GM23338 (cell line): ENCODE measurements around the gene BLM. TPM values are rescaled to one million over a fixed set of nuclear protein-coding genes. Genes with fewer than 3 reads are reported as not detected.

ENCODE experiments used
- ATAC-seq: fragments of 200-7000 bp; cut with Tn5 transposase; 3 replicates; pipeline ENCODE4 v1.9.1; 2020
- DNase-seq: peaks from one replicate; pipeline ENCODE4 v3.0.0-alpha.2; 2015; ENCODE audit warnings: low spot score
- H2AFZ ChIP-seq: fragments of 200-600 bp; sonication (generic); 2 replicates; pipeline ENCODE4 v1.8.0; 2016; ENCODE audit warnings: antibody characterized with exemption, mild to moderate bottlenecking, moderate library complexity
- H3F3A ChIP-seq: fragments of 200-600 bp; sonication (generic); replicated peaks from 2 replicates; pipeline ENCODE4 v1.8.0; 2017; ENCODE audit warnings: antibody characterized with exemption, mixed run types, low read depth
- H3K27ac ChIP-seq: fragments of 200-600 bp; sonication (generic); 2 replicates; pipeline ENCODE4 v1.6.1; 2016; ENCODE audit warnings: low read depth
- H3K27me3 ChIP-seq: fragments of 200-600 bp; sonication (generic); 2 replicates; pipeline ENCODE4 v1.8.0; 2016; ENCODE audit warnings: mild to moderate bottlenecking, mixed run types, moderate library complexity; ENCODE audit not compliant: insufficient read depth
- H3K36me3 ChIP-seq: fragments of 200-600 bp; sonication (generic); 2 replicates; pipeline ENCODE4 v1.8.0; 2016; ENCODE audit warnings: mild to moderate bottlenecking; ENCODE audit not compliant: insufficient read depth
- H3K4me1 ChIP-seq: fragments of 200-600 bp; sonication (generic); 2 replicates; pipeline ENCODE4 v1.8.0; 2016; ENCODE audit warnings: mild to moderate bottlenecking, moderate library complexity; ENCODE audit not compliant: insufficient read depth
- H3K4me2 ChIP-seq: fragments of 200-600 bp; sonication (generic); 2 replicates; pipeline ENCODE4 v1.7.1; 2017; ENCODE audit warnings: mixed run types
- H3K4me3 ChIP-seq: fragments of 200-600 bp; sonication (generic); 2 replicates; pipeline ENCODE4 v1.6.1; 2016; ENCODE audit warnings: mixed run types
- H3K79me2 ChIP-seq: fragments of 200-600 bp; sonication (generic); replicated peaks from 2 replicates; pipeline ENCODE4 v1.8.0; 2017; ENCODE audit warnings: mild to moderate bottlenecking; ENCODE audit not compliant: insufficient read depth
- H3K9me2 ChIP-seq: fragments of 200-600 bp; sonication (generic); 2 replicates; pipeline ENCODE4 v1.8.0; 2017; ENCODE audit not compliant: insufficient read depth
- H4K20me1 ChIP-seq: fragments of 200-600 bp; sonication (generic); replicated peaks from 2 replicates; pipeline ENCODE4 v1.8.0; 2017; ENCODE audit warnings: mild to moderate bottlenecking; ENCODE audit not compliant: insufficient read depth
- H3K27ac Mint-ChIP-seq: 2 replicates; pipeline ENCODE4 v1.8.0; 2020; ENCODE audit warnings: inconsistent platforms, mild to moderate bottlenecking, moderate library complexity, mixed read lengths
- H3K27me3 Mint-ChIP-seq: 3 replicates; pipeline ENCODE4 v1.8.0; 2022; ENCODE audit warnings: low read depth, mild to moderate bottlenecking, moderate library complexity, mixed read lengths, inconsistent platforms; ENCODE audit not compliant: insufficient read depth, poor library complexity
- H3K36me3 Mint-ChIP-seq: 3 replicates; pipeline ENCODE4 v1.8.0; 2021; ENCODE audit warnings: low read depth, mild to moderate bottlenecking, inconsistent platforms, moderate library complexity, mixed read lengths
- H3K4me1 Mint-ChIP-seq: 3 replicates; pipeline ENCODE4 v1.8.0; 2020; ENCODE audit warnings: mild to moderate bottlenecking, inconsistent platforms, mixed read lengths
- H3K4me3 Mint-ChIP-seq: 3 replicates; pipeline ENCODE4 v1.8.0; 2021; ENCODE audit warnings: moderate library complexity, mild to moderate bottlenecking, inconsistent platforms, mixed read lengths
- H3K9me3 Mint-ChIP-seq: 3 replicates; pipeline ENCODE4 v1.8.0; 2020; ENCODE audit warnings: moderate library complexity, mild to moderate bottlenecking, inconsistent platforms, mixed read lengths
- CREB1 ChIP-seq: fragments of 250-450 bp; sonication (Bioruptor Pico); IDR thresholded peaks from 2 replicates; pipeline ENCODE4 v1.5.0; 2020; ENCODE audit warnings: low read depth, mild to moderate bottlenecking, moderate library complexity
- CTCF ChIP-seq, 2 experiments: fragments of 200-600 bp in 1 of 2; sonication (generic) in 1 of 2; conservative IDR thresholded peaks; 2 replicates each; pipeline versions ENCODE4 v1.5.1 to v1.6.1; 2016 to 2017; ENCODE audit warnings: antibody characterized with exemption in 2 of 2, low read depth in 2 of 2, mild to moderate bottlenecking in 2 of 2, moderate library complexity in 1 of 2
- EZH2 ChIP-seq: fragments of 200-600 bp; sonication (generic); IDR thresholded peaks from one replicate; pipeline ENCODE4 v1.8.0; 2017; ENCODE audit warnings: antibody characterized with exemption, mild to moderate bottlenecking, low read depth; ENCODE audit not compliant: unreplicated experiment
- EZH2phosphoT487 ChIP-seq: fragments of 200-600 bp; sonication (generic); IDR thresholded peaks from one replicate; pipeline ENCODE4 v1.8.1; 2018; ENCODE audit warnings: antibody characterized with exemption; ENCODE audit not compliant: unreplicated experiment
- NANOG ChIP-seq: IDR thresholded peaks from 2 replicates; pipeline ENCODE4 v1.6.1; 2016; ENCODE audit warnings: antibody characterized with exemption, borderline replicate concordance
- POLR2AphosphoS5 ChIP-seq: IDR thresholded peaks from 2 replicates; pipeline ENCODE4 v1.6.1; 2016; ENCODE audit warnings: antibody characterized with exemption, low read depth
- ZNF114 ChIP-seq: fragments of 250-450 bp; sonication (Bioruptor Pico); IDR thresholded peaks from 2 replicates; pipeline ENCODE4 v1.5.0; 2020; ENCODE audit warnings: mild to moderate bottlenecking, moderate library complexity
- polyA plus RNA-seq: library from polyadenylated mRNA; unstranded; fragments of >200 nt; fragmentation: Nextera tagmentation; extraction: Ambion mirVana; gene quantifications from 2 replicates; pipeline ENCODE4 v1.2.1, GENCODE V29; 2016
- total RNA-seq: library from RNA; depleted of rRNA; stranded (reverse); fragments of >200 nt; shearing (Covaris generic); gene quantifications from 2 replicates; pipeline ENCODE4 v1.2.3, GENCODE V29; 2014
- TF ChIP-seq, protein P1 (sequence below): fragments of 250-450 bp; sonication (Bioruptor Pico); IDR thresholded peaks from 2 replicates; pipeline ENCODE4 v1.5.0; 2020; ENCODE audit warnings: mild to moderate bottlenecking, moderate library complexity
- TF ChIP-seq, protein P2 (sequence below): IDR thresholded peaks from one replicate; pipeline ENCODE4 v1.6.1; 2018; ENCODE audit warnings: antibody characterized with exemption; ENCODE audit not compliant: unreplicated experiment

BLM gene
- total and polyA plus RNA-seq, 2 experiments from 2014 or later = 43.1 to 43.3 TPM

- TF ChIP-seq, protein P1, sequence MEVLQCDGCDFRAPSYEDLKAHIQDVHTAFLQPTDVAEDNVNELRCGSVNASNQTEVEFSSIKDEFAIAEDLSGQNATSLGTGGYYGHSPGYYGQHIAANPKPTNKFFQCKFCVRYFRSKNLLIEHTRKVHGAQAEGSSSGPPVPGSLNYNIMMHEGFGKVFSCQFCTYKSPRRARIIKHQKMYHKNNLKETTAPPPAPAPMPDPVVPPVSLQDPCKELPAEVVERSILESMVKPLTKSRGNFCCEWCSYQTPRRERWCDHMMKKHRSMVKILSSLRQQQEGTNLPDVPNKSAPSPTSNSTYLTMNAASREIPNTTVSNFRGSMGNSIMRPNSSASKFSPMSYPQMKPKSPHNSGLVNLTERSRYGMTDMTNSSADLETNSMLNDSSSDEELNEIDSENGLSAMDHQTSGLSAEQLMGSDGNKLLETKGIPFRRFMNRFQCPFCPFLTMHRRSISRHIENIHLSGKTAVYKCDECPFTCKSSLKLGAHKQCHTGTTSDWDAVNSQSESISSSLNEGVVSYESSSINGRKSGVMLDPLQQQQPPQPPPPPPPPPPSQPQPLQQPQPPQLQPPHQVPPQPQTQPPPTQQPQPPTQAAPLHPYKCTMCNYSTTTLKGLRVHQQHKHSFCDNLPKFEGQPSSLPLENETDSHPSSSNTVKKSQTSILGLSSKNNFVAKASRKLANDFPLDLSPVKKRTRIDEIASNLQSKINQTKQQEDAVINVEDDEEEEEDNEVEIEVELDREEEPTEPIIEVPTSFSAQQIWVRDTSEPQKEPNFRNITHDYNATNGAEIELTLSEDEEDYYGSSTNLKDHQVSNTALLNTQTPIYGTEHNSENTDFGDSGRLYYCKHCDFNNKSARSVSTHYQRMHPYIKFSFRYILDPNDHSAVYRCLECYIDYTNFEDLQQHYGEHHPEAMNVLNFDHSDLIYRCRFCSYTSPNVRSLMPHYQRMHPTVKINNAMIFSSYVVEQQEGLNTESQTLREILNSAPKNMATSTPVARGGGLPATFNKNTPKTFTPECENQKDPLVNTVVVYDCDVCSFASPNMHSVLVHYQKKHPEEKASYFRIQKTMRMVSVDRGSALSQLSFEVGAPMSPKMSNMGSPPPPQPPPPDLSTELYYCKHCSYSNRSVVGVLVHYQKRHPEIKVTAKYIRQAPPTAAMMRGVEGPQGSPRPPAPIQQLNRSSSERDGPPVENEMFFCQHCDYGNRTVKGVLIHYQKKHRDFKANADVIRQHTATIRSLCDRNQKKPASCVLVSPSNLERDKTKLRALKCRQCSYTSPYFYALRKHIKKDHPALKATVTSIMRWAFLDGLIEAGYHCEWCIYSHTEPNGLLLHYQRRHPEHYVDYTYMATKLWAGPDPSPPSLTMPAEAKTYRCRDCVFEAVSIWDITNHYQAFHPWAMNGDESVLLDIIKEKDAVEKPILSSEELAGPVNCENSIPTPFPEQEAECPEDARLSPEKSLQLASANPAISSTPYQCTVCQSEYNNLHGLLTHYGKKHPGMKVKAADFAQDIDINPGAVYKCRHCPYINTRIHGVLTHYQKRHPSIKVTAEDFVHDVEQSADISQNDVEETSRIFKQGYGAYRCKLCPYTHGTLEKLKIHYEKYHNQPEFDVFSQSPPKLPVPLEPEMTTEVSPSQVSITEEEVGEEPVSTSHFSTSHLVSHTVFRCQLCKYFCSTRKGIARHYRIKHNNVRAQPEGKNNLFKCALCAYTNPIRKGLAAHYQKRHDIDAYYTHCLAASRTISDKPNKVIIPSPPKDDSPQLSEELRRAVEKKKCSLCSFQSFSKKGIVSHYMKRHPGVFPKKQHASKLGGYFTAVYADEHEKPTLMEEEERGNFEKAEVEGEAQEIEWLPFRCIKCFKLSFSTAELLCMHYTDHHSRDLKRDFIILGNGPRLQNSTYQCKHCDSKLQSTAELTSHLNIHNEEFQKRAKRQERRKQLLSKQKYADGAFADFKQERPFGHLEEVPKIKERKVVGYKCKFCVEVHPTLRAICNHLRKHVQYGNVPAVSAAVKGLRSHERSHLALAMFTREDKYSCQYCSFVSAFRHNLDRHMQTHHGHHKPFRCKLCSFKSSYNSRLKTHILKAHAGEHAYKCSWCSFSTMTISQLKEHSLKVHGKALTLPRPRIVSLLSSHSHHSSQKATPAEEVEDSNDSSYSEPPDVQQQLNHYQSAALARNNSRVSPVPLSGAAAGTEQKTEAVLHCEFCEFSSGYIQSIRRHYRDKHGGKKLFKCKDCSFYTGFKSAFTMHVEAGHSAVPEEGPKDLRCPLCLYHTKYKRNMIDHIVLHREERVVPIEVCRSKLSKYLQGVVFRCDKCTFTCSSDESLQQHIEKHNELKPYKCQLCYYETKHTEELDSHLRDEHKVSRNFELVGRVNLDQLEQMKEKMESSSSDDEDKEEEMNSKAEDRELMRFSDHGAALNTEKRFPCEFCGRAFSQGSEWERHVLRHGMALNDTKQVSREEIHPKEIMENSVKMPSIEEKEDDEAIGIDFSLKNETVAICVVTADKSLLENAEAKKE (CRISPR knock-in tag) = no peak
- no peak for TF ChIP-seq CREB1 (CRISPR knock-in tag)
Measured at GRCh38 chr15:90809536-90809935, 92.4 kb downstream of the BLM start (continued).

GRCh38 chr15:90810354-90810753 lies 93.2 kb downstream of the BLM start:
- Histone ChIP-seq H2AFZ (no peak overlapping the region), H3F3A (peaks cover 14% of the 10 kb centered on the region; the same call in 1 of the 2 replicates), H3K4me2 (no peak overlapping the region), H4K20me1 (no peaks in the 10 kb centered on the region; the same call in none of the 2 replicates), H3K79me2 (no peaks in the 10 kb centered on the region), H3K27me3 (no peaks in the 10 kb centered on the region), H3K27ac (no peak overlapping the region), H3K9me2 (no peaks in the 10 kb centered on the region), H3K4me3 (no peak overlapping the region), H3K36me3 (peaks cover 22% of the 10 kb centered on the region), H3K4me1 (0 out of 2 replicates have a peak, but pooled peaks cover 4% of the 10 kb centered on the region)
- Mint-ChIP-seq H3K9me3 (no peaks in the 10 kb centered on the region; the same call in 2 of the 3 replicates), H3K4me1 (peaks cover 29% of the 10 kb centered on the region), H3K4me3 (no peak overlapping the region), H3K27ac (no peak overlapping the region), H3K27me3 (peaks cover 10% of the 10 kb centered on the region), H3K36me3 (peaks cover 56% of the 10 kb centered on the region)
- TF ChIP-seq NANOG = no peak
- no peak for TF ChIP-seq ZNF114
- no peak for TF ChIP-seq POLR2AphosphoS5
- no peak for TF ChIP-seq EZH2phosphoT487
- TF ChIP-seq, protein P2, sequence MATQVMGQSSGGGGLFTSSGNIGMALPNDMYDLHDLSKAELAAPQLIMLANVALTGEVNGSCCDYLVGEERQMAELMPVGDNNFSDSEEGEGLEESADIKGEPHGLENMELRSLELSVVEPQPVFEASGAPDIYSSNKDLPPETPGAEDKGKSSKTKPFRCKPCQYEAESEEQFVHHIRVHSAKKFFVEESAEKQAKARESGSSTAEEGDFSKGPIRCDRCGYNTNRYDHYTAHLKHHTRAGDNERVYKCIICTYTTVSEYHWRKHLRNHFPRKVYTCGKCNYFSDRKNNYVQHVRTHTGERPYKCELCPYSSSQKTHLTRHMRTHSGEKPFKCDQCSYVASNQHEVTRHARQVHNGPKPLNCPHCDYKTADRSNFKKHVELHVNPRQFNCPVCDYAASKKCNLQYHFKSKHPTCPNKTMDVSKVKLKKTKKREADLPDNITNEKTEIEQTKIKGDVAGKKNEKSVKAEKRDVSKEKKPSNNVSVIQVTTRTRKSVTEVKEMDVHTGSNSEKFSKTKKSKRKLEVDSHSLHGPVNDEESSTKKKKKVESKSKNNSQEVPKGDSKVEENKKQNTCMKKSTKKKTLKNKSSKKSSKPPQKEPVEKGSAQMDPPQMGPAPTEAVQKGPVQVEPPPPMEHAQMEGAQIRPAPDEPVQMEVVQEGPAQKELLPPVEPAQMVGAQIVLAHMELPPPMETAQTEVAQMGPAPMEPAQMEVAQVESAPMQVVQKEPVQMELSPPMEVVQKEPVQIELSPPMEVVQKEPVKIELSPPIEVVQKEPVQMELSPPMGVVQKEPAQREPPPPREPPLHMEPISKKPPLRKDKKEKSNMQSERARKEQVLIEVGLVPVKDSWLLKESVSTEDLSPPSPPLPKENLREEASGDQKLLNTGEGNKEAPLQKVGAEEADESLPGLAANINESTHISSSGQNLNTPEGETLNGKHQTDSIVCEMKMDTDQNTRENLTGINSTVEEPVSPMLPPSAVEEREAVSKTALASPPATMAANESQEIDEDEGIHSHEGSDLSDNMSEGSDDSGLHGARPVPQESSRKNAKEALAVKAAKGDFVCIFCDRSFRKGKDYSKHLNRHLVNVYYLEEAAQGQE = no peak
- TF ChIP-seq CTCF (conservative IDR thresholded peaks at IDR 0.05; ENCODE audit: low read depth in 2 of 2) = no peak
- TF ChIP-seq EZH2 = no peak
- DNase-seq (no peak), ATAC-seq (no peak)
